ENCODE measurements around the gene KDSR.

The KDSR gene

GRCh38 chr18:63315131-63315662 is 51.8 kb downstream of the KDSR start:
- Mint-ChIP-seq H3K9me3 (no peaks in the 10 kb centered on the region), H3K36me3 (ENCODE audit: insufficient read depth) (peaks cover 17% of the 10 kb centered on the region), H3K27ac (peak overlapping the region; percentile 60 to 96), H3K27me3 (no peaks in the 10 kb centered on the region), H3K4me1 (ENCODE audit: low read depth in 2 of 2) (peaks cover 59 to 79% of the 10 kb centered on the region in 2 donors), H3K4me3 (peak overlapping the region; percentile 92 to 97)
- ATAC-seq (replicated peaks) = no peak
- DNase-seq = no peak

GRCh38 chr18:63314062-63314790 is 52.8 kb downstream of the KDSR start:
- peaks cover 64 to 83% of the 10 kb centered on the region in 2 donors for H3K4me1 Mint-ChIP-seq (ENCODE audit: low read depth in 2 of 2)
- peak overlapping the region; percentile 92 to 97 for H3K4me3 Mint-ChIP-seq
- DNase-seq = no peak
- H3K27me3 Mint-ChIP-seq = no peaks in the 10 kb centered on the region
- ATAC-seq (replicated peaks) = no peak
- H3K27ac Mint-ChIP-seq = peak overlapping the region; percentile 67 to 96
- peaks cover 16% of the 10 kb centered on the region for H3K36me3 Mint-ChIP-seq (ENCODE audit: insufficient read depth)
- H3K9me3 Mint-ChIP-seq = no peaks in the 10 kb centered on the region

- Mint-ChIP-seq H3K9me3 (no peaks in the 10 kb centered on the region), H3K27ac (peak overlapping the region; percentile 66 to 96), H3K4me1 (ENCODE audit: low read depth in 2 of 2) (peaks cover 63 to 80% of the 10 kb centered on the region in 2 donors), H3K27me3 (no peaks in the 10 kb centered on the region), H3K4me3 (peak overlapping the region; percentile 26 to 92), H3K36me3 (ENCODE audit: insufficient read depth) (peaks cover 11% of the 10 kb centered on the region)
- DNase-seq = no peak
- no peak for ATAC-seq (replicated peaks)
Observed at GRCh38 chr18:63313396-63313917, 53.5 kb downstream of the KDSR start.

GRCh38 chr18:63312737-63313395 is 54.1 kb downstream of the KDSR start:
- DNase-seq (no peak), ATAC-seq (replicated peaks) (no peak)
- Mint-ChIP-seq H3K9me3 (no peaks in the 10 kb centered on the region), H3K27ac (peak overlapping the region; percentile 66 to 96), H3K4me1 (ENCODE audit: low read depth in 2 of 2) (peaks cover 63 to 82% of the 10 kb centered on the region in 2 donors), H3K27me3 (no peaks in the 10 kb centered on the region), H3K36me3 (ENCODE audit: insufficient read depth) (peaks cover 7% of the 10 kb centered on the region), H3K4me3 (peak overlapping the region; percentile 26 to 92)

GRCh38 chr18:63312019-63312409 is 55.0 kb downstream of the KDSR start:
- H3K9me3 Mint-ChIP-seq = no peaks in the 10 kb centered on the region
- H3K36me3 Mint-ChIP-seq (ENCODE audit: insufficient read depth) = peaks cover 3% of the 10 kb centered on the region
- ATAC-seq (replicated peaks) (no peak), DNase-seq (no peak)
- no peaks in the 10 kb centered on the region for H3K27me3 Mint-ChIP-seq
- peak overlapping the region; percentile 26 to 92 for H3K4me3 Mint-ChIP-seq
- H3K4me1 Mint-ChIP-seq (ENCODE audit: low read depth in 2 of 2) = peaks cover 63 to 84% of the 10 kb centered on the region in 2 donors
- H3K27ac Mint-ChIP-seq = peak overlapping the region in 1 of 2 donors; percentile 96

- Mint-ChIP-seq H3K27ac (peak overlapping the region in 1 of 2 donors; percentile 96), H3K36me3 (ENCODE audit: insufficient read depth) (peaks cover 5% of the 10 kb centered on the region), H3K4me3 (no peak overlapping the region), H3K4me1 (ENCODE audit: low read depth in 2 of 2) (peaks cover 65 to 84% of the 10 kb centered on the region in 2 donors), H3K9me3 (no peaks in the 10 kb centered on the region), H3K27me3 (no peaks in the 10 kb centered on the region)
- ATAC-seq (replicated peaks) = no peak
- DNase-seq = no peak
Observed at GRCh38 chr18:63311118-63312018, 55.6 kb downstream of the KDSR start.

GRCh38 chr18:63309422-63309821 is 57.6 kb downstream of the KDSR start:
- H3K36me3 Mint-ChIP-seq (ENCODE audit: insufficient read depth) = peaks cover 9% of the 10 kb centered on the region
- H3K27me3 Mint-ChIP-seq = no peaks in the 10 kb centered on the region
- H3K4me1 Mint-ChIP-seq (ENCODE audit: low read depth in 2 of 2) = peaks cover 64 to 72% of the 10 kb centered on the region in 2 donors
- peak overlapping the region; percentile 17 to 21 for H3K4me3 Mint-ChIP-seq
- H3K9me3 Mint-ChIP-seq = no peaks in the 10 kb centered on the region
- DNase-seq = no peak
- peak overlapping the region; percentile 49 to 70 for H3K27ac Mint-ChIP-seq
- ATAC-seq (replicated peaks) = peak; percentile 76

- DNase-seq (no peak), ATAC-seq (replicated peaks) (peak; percentile 28)
- Mint-ChIP-seq H3K27ac (peak overlapping the region; percentile 49 to 50), H3K4me1 (ENCODE audit: low read depth in 2 of 2) (peaks cover 58 to 73% of the 10 kb centered on the region in 2 donors), H3K36me3 (ENCODE audit: insufficient read depth) (peaks cover 9% of the 10 kb centered on the region), H3K4me3 (no peak overlapping the region), H3K27me3 (no peaks in the 10 kb centered on the region), H3K9me3 (no peaks in the 10 kb centered on the region)
Observed at GRCh38 chr18:63307551-63308200, 59.3 kb downstream of the KDSR start.

GRCh38 chr18:63306819-63307550 is 60.0 kb downstream of the KDSR start:
- Mint-ChIP-seq H3K4me3 (no peak overlapping the region), H3K4me1 (ENCODE audit: low read depth in 2 of 2) (peaks cover 62 to 74% of the 10 kb centered on the region in 2 donors), H3K27ac (peak overlapping the region; percentile 47 to 68), H3K27me3 (no peaks in the 10 kb centered on the region), H3K36me3 (ENCODE audit: insufficient read depth) (peaks cover 16% of the 10 kb centered on the region), H3K9me3 (no peaks in the 10 kb centered on the region)
- no peak for ATAC-seq (replicated peaks)
- no peak for DNase-seq

GRCh38 chr18:63306249-63306648 is 60.8 kb downstream of the KDSR start:
- no peaks in the 10 kb centered on the region for H3K9me3 Mint-ChIP-seq
- H3K4me3 Mint-ChIP-seq = no peak overlapping the region
- peak overlapping the region; percentile 47 to 68 for H3K27ac Mint-ChIP-seq
- DNase-seq (no peak), ATAC-seq (replicated peaks) (no peak)
- peaks cover 22% of the 10 kb centered on the region for H3K36me3 Mint-ChIP-seq (ENCODE audit: insufficient read depth)
- peaks cover 68 to 75% of the 10 kb centered on the region in 2 donors for H3K4me1 Mint-ChIP-seq (ENCODE audit: low read depth in 2 of 2)
- no peaks in the 10 kb centered on the region for H3K27me3 Mint-ChIP-seq

- Mint-ChIP-seq H3K4me3 (peak overlapping the region in 1 of 2 donors; percentile 75), H3K27me3 (no peaks in the 10 kb centered on the region), H3K36me3 (ENCODE audit: insufficient read depth) (peaks cover 30% of the 10 kb centered on the region), H3K4me1 (ENCODE audit: low read depth in 2 of 2) (peaks cover 78 to 82% of the 10 kb centered on the region in 2 donors), H3K27ac (peak overlapping the region in 1 of 2 donors; percentile 94), H3K9me3 (no peaks in the 10 kb centered on the region)
- ATAC-seq (replicated peaks) = no peak
- DNase-seq = no peak
Observed at GRCh38 chr18:63303547-63303946, 63.5 kb downstream of the KDSR start.

Data from effector memory CD8-positive, alpha-beta T cell (primary cell).